Suprapubic skin (tissue), 4 donors: ENCODE measurements around the gene SLC4A1.

Experiments used
- CTCF ChIP-seq, 2 donors: fragments of 200-600 bp in 1 of 2; fragments of 450-650 bp in 1 of 2; sonication (generic) in 1 of 2; IDR thresholded peaks; one replicate each; pipeline ENCODE4 v1.5.1; 2016 to 2019; ENCODE audit warnings: antibody characterized with exemption in 2 of 2, mild to moderate bottlenecking in 1 of 2, moderate library complexity in 1 of 2
- POLR2A ChIP-seq, 2 donors: fragments of 450-650 bp; IDR thresholded peaks; one replicate each; pipeline ENCODE4 v1.6.1; 2017; ENCODE audit warnings: antibody characterized with exemption in 2 of 2, mild to moderate bottlenecking in 2 of 2, moderate library complexity in 2 of 2
- POLR2AphosphoS5 ChIP-seq, 3 donors: sonication (generic); formaldehyde crosslinking; IDR thresholded peaks; one replicate each; pipeline ENCODE4 v1.6.1; 2017; ENCODE audit warnings: antibody characterized with exemption in 3 of 3

DNA sequence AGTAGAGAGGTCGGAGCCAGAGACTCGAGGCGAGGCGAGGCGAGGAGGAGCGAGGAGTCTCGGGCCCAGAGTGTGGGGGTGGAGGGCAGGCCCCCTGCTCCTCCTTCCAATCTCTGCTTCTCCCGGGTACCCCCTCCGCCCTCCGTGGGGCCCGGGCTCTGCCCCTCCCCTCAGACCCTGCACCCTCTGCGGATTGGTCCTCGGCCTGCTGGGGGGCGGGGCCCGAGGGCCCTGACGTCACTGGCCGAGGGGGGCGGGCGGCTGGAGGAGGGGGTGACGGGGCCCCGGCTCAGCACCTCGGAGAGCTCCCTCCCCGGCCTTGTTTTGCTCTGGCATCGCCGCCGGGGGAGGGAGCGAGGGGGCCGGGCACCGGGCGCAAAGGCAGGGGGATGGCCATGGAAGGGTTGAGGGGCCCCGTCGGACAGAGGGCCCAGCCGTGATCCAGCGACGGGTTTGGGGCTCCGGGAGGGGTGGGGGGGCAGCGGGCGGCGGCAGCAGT lies 40.4 kb upstream of the SLC4A1 start, which contains the start of gene RUNDC3A:
- TF ChIP-seq CTCF (IDR thresholded peaks at IDR 0.05): no peak
- no peak for TF ChIP-seq POLR2A (IDR thresholded peaks at IDR 0.05)
- no peak for TF ChIP-seq POLR2AphosphoS5 (IDR thresholded peaks at IDR 0.05)
